ENCODE results near the gene UBTD1. TPM values are rescaled to one million over a fixed set of nuclear protein-coding genes. Genes with fewer than 3 reads are reported as not detected.
A peak's percentile ranks its signal among the peaks of the same experiment; 100 is the strongest.

The UBTD1 gene
- total RNA-seq, 1 donor, result 22.1 TPM

GRCh38 chr10:97518301-97519043 lies 19.7 kb downstream of the UBTD1 start:
- H3K4me3 ChIP-seq (ENCODE audit: low read depth, low read length), result no peak overlapping the region
- no peak for TF ChIP-seq CTCF (IDR thresholded peaks at IDR 0.05; ENCODE audit: insufficient read depth, low read length)
- peak; percentile 56 for DNase-seq (ENCODE audit: low read depth)

- no peak overlapping the region for H3K4me3 ChIP-seq (ENCODE audit: low read depth, low read length)
- TF ChIP-seq CTCF (IDR thresholded peaks at IDR 0.05; ENCODE audit: insufficient read depth, low read length), result no peak
- DNase-seq (ENCODE audit: low read depth), result peak; percentile 51
Observed at GRCh38 chr10:97519342-97519741, 20.6 kb downstream of the UBTD1 start.

- no peak for DNase-seq (ENCODE audit: low read depth)
- H3K4me3 ChIP-seq (ENCODE audit: low read depth, low read length), result no peak overlapping the region
- no peak for TF ChIP-seq CTCF (IDR thresholded peaks at IDR 0.05; ENCODE audit: insufficient read depth, low read length)
Observed at GRCh38 chr10:97520520-97520919, 21.8 kb downstream of the UBTD1 start.

- H3K4me3 ChIP-seq (ENCODE audit: low read depth, low read length), result no peak overlapping the region
- DNase-seq (ENCODE audit: low read depth), result no peak
- no peak for TF ChIP-seq CTCF (IDR thresholded peaks at IDR 0.05; ENCODE audit: insufficient read depth, low read length)
Observed at GRCh38 chr10:97520978-97521761, 22.4 kb downstream of the UBTD1 start.

GRCh38 chr10:97522071-97522470 lies 23.3 kb downstream of the UBTD1 start:
- no peak overlapping the region for H3K4me3 ChIP-seq (ENCODE audit: low read depth, low read length)
- DNase-seq (ENCODE audit: low read depth), result no peak
- TF ChIP-seq CTCF (IDR thresholded peaks at IDR 0.05; ENCODE audit: insufficient read depth, low read length), result no peak

- DNase-seq (ENCODE audit: low read depth), result no peak
- no peak for TF ChIP-seq CTCF (IDR thresholded peaks at IDR 0.05; ENCODE audit: insufficient read depth, low read length)
- H3K4me3 ChIP-seq (ENCODE audit: low read depth, low read length), result no peak overlapping the region
Observed at GRCh38 chr10:97522937-97523336, 24.2 kb downstream of the UBTD1 start.

All from fibroblast of the aortic adventitia (primary cell).